NCI-H748 (cell line): ENCODE data around the gene CD36.
A peak's percentile ranks its signal among the peaks of the same experiment; 100 is the strongest.

Experiments used
- DNase-seq: peaks from one replicate; lab custom pipeline; 2025; ENCODE audit not compliant: unreplicated experiment; lab: John Stamatoyannopoulos, UW

The CD36 gene

DNA sequence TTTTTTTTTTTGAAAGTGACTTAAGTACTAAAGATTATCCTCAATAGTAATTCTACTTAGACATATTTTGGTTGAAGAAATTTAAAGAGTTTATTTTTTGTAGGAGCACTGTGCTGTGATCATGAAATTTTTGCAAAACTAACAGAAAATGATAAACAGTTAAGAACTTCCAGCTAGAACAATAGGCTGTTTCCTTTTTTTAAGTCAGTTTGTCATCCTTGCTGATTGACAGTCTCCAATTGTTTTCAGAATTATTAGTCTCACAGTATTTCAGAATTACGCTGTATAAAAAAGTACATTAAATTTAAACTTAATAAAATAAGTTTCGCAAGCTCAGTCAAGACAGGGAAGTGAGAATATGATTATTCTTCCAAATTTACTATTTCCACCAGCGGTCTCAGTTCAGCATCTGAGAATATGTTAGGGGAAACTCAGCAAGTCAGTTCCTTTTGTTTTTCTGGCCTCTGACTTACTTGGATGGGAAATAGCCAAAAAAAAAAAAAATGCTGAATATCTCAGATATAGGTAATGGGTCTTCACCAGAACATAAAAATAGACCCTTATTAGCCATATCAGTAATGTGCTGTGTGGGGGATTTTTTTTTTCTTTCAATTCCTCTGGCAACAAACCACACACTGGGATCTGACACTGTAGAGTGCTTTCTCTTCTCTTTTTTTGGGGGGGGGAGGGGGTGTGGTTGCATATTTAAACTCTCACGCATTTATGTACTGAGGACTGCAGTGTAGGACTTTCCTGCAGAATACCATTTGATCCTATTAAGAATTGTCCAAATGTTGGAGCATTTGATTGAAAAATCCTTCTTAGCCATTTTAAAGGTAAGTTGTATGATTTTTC lies at the start of gene CD36:
TSS of gene CD36 (plus strand) at position 732 of the 855 bp plus-strand sequence. CDS start 8,099 bp downstream, outside the sequence.
- DNase-seq: no peak

DNA sequence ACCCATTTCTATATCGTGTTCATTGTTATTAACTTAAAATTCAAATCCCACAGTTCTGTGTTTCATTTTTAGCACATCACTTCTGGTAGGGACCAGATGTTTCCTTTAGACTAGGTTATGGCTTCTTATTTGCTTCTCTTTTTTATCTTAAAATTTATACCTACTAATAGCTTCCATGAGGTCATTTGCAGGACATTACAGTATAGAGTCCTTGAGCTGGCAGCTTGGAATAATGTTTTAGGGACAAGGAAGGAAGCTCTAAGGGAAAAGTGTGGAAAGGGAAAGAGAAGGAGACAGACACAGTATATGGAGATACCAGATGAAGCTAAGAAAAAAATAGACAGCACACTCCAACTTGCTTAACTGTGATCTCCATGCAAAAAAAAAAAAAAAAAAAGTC lies 48.8 kb upstream of the CD36 start:
- no peak for DNase-seq

DNA sequence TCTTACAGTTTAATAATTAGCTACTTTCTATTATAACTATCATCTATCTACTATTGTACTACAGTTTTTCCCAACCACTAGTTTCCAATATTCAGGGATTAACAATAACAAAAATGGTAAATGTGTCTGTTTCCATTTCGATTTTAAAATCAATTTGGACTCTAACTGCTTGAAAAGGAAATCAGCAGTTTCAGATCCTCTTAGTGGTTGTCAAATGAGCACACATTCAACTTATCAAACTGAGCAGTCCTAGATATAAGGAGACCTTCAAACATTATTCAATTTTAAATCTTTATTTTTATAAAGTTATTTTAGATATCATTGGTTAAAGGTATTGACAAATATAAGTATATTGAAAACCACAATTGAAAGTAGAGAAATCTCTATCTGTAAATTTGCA lies 46.8 kb upstream of the CD36 start:
- DNase-seq: no peak

DNA sequence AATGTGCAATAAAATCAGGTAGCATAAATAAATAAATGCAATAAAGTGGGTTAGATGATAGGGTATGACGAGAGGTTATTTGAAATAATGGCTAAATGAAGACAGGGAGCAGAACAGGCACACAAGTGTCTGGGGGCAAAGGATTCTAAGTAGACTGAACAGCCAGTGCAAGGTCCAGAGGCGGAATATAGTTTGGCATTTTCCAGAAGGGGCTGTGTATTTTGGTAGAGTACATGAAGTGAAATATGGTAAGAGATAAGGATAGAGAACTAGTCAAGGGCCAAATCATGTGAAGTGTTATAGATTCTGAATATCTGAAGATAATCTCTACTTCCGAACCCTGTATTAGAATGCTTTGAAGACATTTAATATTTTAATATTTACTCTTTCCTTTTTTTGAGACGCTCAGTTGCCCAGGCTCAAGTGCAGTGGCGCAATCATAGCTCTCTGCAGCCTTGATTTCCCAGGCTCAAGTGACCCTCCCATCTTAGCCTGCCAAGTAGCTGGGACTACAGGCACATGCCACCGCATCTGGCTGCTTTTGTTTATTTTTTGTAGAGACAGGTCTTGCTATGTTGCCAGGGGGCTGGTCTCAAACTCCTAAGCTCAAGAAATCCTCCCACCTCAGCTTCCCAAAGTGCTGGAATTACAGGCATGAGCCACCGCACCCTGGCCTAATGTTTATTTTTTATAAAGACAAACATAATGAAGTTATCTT lies 44.4 kb upstream of the CD36 start:
- no peak for DNase-seq

DNA sequence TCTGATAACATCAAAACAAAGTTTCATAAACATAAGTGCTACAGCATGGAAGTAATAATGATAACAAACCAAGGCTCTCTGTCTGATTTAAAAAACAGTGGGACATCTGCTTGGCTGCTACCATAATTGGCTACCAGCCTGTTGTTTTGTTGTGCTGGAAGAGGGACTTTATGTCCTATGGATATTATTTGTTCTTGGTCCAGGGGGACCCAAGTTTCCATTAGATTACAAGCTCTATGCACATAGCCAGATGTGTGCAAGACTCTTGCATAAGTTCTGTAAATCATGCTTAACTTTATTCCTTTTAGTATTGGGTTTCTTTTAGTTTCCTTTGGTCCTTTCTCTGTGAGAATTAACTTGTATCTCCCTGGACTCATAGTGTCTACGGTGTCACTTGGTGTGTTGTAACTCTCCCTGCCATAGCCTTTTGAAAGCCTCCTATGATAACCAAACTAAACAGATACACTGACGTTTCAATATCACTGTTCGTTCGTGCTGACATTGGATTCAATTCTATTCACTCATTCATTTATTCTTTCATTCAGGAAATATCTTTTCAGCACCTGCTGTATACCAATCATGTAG lies 41.4 kb upstream of the CD36 start:
- DNase-seq: no peak

GRCh38 chr7:80597875-80598274 lies 40.6 kb upstream of the CD36 start:
- no peak for DNase-seq

- no peak for DNase-seq
These were observed 38.4 kb upstream of the CD36 start for GRCh38 chr7:80600046-80600445.

- DNase-seq: no peak
These were observed 36.4 kb upstream of the CD36 start for GRCh38 chr7:80601999-80602398.

GRCh38 chr7:80603940-80604339 lies 34.5 kb upstream of the CD36 start:
- peak; percentile 19 for DNase-seq

DNA sequence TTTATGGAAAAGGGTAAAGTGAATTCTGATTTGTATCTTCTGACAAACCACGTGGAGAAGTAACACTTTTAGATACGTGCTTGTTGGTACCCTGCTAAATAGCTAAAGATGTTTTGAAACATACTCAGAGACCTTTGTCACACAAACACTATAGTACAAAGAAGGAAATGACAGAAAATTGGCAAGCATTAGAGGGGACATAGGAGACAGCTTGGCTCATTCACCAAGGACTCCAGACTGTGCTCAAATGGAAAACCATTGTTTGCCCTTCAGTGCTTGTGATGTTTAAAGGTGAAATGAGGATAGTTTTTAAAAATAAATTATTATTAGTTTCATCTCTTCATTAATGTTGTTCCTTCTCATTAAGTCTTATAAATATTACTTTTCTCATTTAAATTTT lies 34.0 kb upstream of the CD36 start:
- DNase-seq: peak; percentile 8

DNA sequence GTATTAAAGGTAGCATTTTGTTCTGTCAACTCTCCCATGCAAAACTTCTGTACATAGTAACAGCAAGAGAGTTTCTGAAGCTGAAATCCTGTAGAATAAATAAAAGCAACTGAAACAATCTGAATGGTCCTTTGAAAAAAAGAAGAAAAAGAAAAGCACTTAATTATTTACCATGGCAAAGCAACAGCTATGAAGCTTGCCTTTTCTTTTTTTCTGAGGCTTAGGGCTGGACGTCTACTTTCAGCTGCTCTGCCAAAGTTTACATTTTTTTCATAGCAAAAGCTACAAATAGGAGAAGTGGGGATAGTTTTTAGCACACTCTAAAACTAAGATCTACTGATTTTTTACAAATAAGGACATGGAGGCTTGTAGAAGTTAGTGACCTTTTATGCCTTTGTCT lies 31.3 kb upstream of the CD36 start:
- DNase-seq: no peak

GRCh38 chr7:80608336-80608735 lies 30.1 kb upstream of the CD36 start:
- DNase-seq: no peak

DNA sequence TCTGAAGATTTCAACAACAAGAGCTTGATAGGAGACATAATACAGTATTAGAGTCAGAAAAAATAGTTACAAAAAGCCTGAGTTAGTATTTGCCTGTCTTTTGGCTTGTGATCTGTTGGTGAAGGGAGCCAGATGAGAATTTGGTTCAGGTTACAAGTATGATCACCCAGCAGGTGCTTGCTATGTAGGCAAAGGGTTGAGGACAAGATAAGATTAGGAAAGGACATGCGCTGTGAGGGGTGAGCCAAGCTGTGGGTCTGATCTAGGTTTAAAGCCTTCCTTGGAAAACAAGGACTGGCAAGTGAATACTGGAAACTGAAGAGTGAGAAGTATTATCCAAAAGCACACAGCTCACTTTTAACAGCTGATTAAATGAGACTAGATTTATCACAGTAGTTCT lies 28.7 kb upstream of the CD36 start:
- DNase-seq: no peak

GRCh38 chr7:80611353-80611752 lies 27.1 kb upstream of the CD36 start:
- no peak for DNase-seq

DNA sequence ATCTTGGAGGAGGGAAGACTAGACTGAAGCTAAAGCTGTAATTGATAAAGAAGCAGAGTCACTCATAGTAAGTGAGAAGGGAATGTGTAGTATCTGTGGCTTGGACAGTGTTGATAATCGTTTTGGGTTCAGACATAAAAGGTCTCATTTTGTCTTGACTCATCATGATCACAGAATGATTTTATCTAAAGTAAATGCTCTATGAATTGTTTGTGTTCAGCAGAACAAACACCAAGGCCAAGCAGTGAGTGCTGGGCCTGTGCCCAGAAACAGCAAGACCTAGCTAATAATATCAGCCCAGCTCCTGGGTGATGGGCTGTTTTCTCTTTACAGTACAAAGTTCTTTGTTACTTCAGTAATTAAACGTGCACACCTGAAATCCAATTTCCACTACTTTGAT lies 26.7 kb upstream of the CD36 start:
- DNase-seq: peak; percentile 90

DNA sequence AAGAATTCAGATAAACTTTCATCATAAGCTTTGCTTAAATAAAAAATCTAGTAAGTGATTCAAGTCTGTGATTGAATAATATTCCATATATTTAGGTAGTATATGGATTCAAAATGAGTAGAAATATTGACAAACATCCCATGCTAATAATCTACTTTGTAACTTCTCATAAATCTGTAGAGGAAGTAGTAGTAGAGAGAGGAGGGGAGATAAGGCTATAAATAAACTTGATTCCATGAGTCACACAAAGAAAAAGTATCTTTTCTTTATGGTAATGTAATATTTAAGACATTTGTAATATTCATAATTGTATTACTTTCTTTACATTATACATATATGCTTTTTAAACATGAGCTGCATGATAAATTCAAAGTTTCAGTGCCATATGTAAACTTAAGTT lies 25.6 kb upstream of the CD36 start:
- no peak for DNase-seq

GRCh38 chr7:80613519-80613918 lies 24.9 kb upstream of the CD36 start:
- no peak for DNase-seq

DNA sequence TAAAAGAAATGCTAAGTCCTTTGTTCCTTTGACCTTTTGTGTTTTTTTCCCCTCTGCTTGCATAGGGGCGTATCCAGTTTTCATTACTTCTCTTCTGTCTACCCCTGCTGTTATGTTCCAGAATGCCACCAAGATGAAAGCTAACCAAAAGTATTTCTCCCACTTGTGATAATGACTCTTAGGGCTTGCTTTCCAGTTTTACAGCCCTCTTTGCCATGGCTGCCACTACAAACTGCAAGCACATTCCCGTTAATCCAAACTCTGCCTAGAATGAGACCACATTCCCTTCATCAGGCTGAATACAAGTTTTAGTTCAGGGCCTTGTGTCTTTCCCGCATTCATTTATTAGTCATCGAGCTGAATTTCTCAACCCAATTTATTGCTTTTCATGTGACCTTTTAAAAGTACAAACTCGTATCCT lies 23.6 kb upstream of the CD36 start:
- no peak for DNase-seq

GRCh38 chr7:80618096-80618495 lies 20.3 kb upstream of the CD36 start:
- DNase-seq: no peak

GRCh38 chr7:80619741-80620140 lies 18.7 kb upstream of the CD36 start:
- DNase-seq: no peak

DNA sequence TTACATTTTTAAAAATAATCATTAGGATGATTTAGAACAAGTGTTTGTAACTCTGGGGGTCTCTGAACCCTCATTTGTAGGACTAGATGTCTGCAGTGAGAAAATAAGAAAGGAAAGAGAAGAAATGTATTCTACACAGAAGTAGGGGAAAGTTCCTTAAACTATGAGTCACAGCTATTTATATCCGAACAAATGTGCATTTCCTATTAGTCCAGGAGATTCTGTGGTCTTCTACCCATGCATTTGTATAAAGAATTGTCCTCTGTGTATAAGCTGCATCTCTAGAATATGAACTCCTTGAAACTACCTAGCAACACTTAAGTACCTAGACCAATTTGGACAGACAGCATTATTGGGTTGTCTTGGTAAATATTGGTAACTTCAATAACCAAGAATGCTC lies 15.9 kb upstream of the CD36 start:
- no peak for DNase-seq
